Heart right ventricle (tissue), 16 donors: ENCODE results near the gene FHOD3. TPM values are rescaled to one million over a fixed set of nuclear protein-coding genes. Genes with fewer than 3 reads are reported as not detected.

Experiments
- ATAC-seq, 8 donors: fragments of 200-7000 bp; cut with Tn5 transposase; one replicate each; pipeline ENCODE4 v1.9.1; 2020; ENCODE audit warnings: mild to moderate bottlenecking in 8 of 8, moderate library complexity in 8 of 8, moderate number of reproducible peaks in 1 of 8
- DNase-seq, 2 donors: peaks; one replicate each; pipeline ENCODE4 v3.0.0-alpha.2; 2020
- H3K27ac ChIP-seq, 10 donors: fragments of 200-600 bp; sonication (generic) in 2 of 10; one replicate each; pipeline versions ENCODE4 v1.5.0 to v1.8.0; 2020 to 2022; ENCODE audit warnings: mild to moderate bottlenecking in 3 of 10
- H3K27me3 ChIP-seq, 7 donors: fragments of 200-600 bp; one replicate each; pipeline ENCODE4 v1.8.0; 2021 to 2022; ENCODE audit warnings: mild to moderate bottlenecking in 2 of 7
- H3K36me3 ChIP-seq, 9 donors: fragments of 200-600 bp; sonication (generic) in 1 of 9; one replicate each; pipeline versions ENCODE4 v1.5.0 to v1.8.0; 2020 to 2022; ENCODE audit warnings: mild to moderate bottlenecking in 2 of 9
- H3K4me1 ChIP-seq, 9 donors: fragments of 200-600 bp; sonication (generic) in 1 of 9; one replicate each; pipeline versions ENCODE4 v1.5.0 to v1.8.0; 2020 to 2022; ENCODE audit warnings: mild to moderate bottlenecking in 4 of 9
- H3K4me3 ChIP-seq, 10 donors: fragments of 200-600 bp; sonication (generic) in 2 of 10; one replicate each; pipeline versions ENCODE4 v1.5.0 to v1.8.0; 2020 to 2022; ENCODE audit warnings: mild to moderate bottlenecking in 7 of 10, moderate library complexity in 2 of 10
- H3K9me3 ChIP-seq, 11 donors: fragments of 200-600 bp in 10 of 11; sonication (generic) in 2 of 11; one replicate each; pipeline versions ENCODE4 v1.5.0 to v1.8.0; 2013 to 2022; ENCODE audit warnings: mild to moderate bottlenecking in 2 of 11, control low read depth in 1 of 11, moderate library complexity in 1 of 11
- WGBS, 2 donors: extraction: QIAGEN DNeasy Blood & Tissue Kit; methylation state at CpG; one replicate each; pipeline ENCODE4 v1.1.7; 2013; ENCODE audit warnings: inconsistent platforms in 1 of 2; 5-methylcytosine and 5-hydroxymethylcytosine counted together
- intact Hi-C, 10 donors: fragments of 100-400 bp; cut with DNase I; formaldehyde crosslinking; loops; one replicate each; pipeline versions ENCODE4 v1.11.1 to v1.14.2; 2022
- polyA plus RNA-seq, 2 donors: library from polyadenylated mRNA; stranded (reverse); fragments of 200-250 nt; gene quantifications; one replicate each; pipeline ENCODE4 v1.2.3, GENCODE V29; 2013
- total RNA-seq, 10 donors: library from RNA; stranded (reverse); fragmentation: NEBNext Ultra II Directional in 3 of 10; extraction: Animal tissue kit (Norgen Biotek cat#: 25700) in 3 of 10; gene quantifications; one replicate each; pipeline versions ENCODE4 v1.2.1 to v1.2.4, GENCODE V29; 2021 to 2023
- TF ChIP-seq, protein P1 (sequence below), 9 donors: fragments of 200-600 bp; sonication (generic) in 2 of 9; IDR thresholded peaks; one replicate each; pipeline versions ENCODE4 v1.5.0 to v1.8.0; 2021 to 2022; ENCODE audit warnings: antibody characterized with exemption in 9 of 9, mild to moderate bottlenecking in 5 of 9, moderate library complexity in 1 of 9
- donor health status: Arrhythmogenic right ventricular cardiomyopathy.
- donor health status: ischemic (EF 13 %, LVEDD 7.1; RV severe dilation, severe dysfunction).
- donor health status: healthy with polysubstance abuse.
- donor health status: DM: no; HTN: yes; CAD: no.
- donor health status: DM: no; HTN: no; CAD: no.
- donor health status: ischemic (EF 25% LVEDD 6.9; RV normal size, moderate dysfunction).
- donor health status: ischemic (EF 25% LVEDD 5.7; RV mildly dilated, moderate dysfunction).
- donor health status: healthy.
- donor health status: DM: yes; HTN: yes; CAD: no.
- donor health status: Ischemic cardiomyopathy.
- donor health status: ischemic (EF 35%, LVEDD 5.7; RV mildly dilated, moderate dysfunction).
- donor health status: nonischemic (EF 11% LVEDD 7.7; RV severe dilation, severe dysfunction).
- donor health status: DM: yes; HTN: yes; CAD: no.
- donor health status: PGD.
- donor health status: ischemic (EF 29% LVEDD 5.4; RV normal size, mild dysfunction).
- donor health status: nonischemic (EF 23%, LVEDD 6.1; RV moderate dilation, normal function).

Gene FHOD3
- total and polyA plus RNA-seq, 12 donors: 81.8 to 484 (median 356) TPM

DNA sequence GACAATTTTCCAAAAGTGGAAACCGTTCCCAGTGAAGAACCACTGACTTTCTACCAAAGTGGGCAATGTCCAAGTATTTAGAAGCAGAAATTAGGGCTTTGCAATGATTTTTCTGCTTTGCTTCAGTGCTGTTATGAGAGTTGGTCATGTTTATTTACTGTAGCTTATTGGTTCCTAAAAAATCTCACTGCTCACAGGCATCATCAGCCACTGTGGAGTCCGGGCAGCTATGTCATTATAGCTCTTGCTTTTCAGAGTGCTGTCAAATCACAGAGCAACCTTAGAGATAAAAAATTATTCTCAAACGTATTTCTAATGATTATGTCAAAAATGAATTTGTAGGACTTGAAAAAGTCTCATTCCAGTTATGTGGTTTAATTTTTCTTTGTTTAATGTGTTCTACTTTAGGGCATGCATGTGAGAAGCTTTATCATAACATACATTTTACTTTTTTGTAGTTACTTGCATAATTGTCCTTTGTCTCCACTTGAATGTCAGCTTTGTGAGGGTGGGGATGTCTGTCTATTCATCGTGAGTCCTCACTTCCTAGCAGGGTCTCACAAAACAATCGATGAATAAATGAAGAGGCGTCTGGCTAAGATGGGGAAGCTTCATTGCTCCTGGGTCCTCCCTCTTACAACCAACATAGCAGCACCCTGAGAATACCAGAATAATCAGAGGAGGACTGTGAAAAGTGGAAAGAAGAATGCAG, 413.7 kb downstream of the FHOD3 start:
- intact Hi-C loops: no loop called here
- DNase-seq: no peak
- Histone ChIP-seq H3K4me3 (no peak overlapping the region), H3K27me3 (no peaks in the 10 kb centered on the region), H3K36me3 (peaks cover 0 to 6% (median 0%) of the 10 kb centered on the region in 9 donors), H3K9me3 (no peaks in the 10 kb centered on the region), H3K4me1 (peaks cover 2 to 55% (median 18%) of the 10 kb centered on the region in 9 donors), H3K27ac (peak overlapping the region in 6 of 10 donors; percentile 55 to 78 (median 68))
- peak in 2 of 8 donors; percentile 5 to 55 for ATAC-seq
- TF ChIP-seq, protein P1, sequence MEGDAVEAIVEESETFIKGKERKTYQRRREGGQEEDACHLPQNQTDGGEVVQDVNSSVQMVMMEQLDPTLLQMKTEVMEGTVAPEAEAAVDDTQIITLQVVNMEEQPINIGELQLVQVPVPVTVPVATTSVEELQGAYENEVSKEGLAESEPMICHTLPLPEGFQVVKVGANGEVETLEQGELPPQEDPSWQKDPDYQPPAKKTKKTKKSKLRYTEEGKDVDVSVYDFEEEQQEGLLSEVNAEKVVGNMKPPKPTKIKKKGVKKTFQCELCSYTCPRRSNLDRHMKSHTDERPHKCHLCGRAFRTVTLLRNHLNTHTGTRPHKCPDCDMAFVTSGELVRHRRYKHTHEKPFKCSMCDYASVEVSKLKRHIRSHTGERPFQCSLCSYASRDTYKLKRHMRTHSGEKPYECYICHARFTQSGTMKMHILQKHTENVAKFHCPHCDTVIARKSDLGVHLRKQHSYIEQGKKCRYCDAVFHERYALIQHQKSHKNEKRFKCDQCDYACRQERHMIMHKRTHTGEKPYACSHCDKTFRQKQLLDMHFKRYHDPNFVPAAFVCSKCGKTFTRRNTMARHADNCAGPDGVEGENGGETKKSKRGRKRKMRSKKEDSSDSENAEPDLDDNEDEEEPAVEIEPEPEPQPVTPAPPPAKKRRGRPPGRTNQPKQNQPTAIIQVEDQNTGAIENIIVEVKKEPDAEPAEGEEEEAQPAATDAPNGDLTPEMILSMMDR (IDR thresholded peaks at IDR 0.05): no peak
- WGBS, 2 donors: 52 to 55% methylated on average over 6 of the region's 6 CpGs

DNA sequence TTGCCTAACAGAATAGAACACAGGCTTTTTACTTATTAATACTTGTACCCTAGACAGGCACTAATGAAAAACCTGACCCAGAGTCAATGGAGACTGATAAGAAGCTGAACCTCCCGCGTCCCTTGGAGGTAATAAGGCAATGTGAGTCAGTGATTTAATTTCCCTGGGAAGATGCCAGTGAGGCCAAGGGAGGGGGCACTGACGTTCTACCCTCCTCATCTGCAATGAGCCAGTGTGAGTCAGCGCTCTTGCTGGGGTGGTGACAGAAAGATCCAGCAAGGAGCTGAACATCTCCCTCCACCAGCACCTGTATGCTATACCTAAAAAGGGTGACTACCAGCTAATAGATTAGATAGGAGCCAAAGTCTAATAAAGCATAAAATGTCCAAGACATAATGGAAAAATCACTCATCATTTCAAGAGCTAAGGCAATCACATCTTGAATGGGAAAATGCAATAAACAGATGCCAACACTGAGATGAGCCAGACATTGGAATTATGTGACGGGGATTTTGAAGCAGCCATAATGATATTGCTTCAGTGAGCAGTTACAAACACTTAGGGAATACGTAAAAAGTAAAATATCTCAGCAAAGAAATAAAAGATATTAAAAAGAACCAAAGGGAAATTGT, 414.4 kb downstream of the FHOD3 start:
- H3K36me3 ChIP-seq: peaks cover 0 to 6% (median 0%) of the 10 kb centered on the region in 9 donors
- no peaks in the 10 kb centered on the region for H3K9me3 ChIP-seq
- TF ChIP-seq, protein P1 (IDR thresholded peaks at IDR 0.05): no peak
- intact Hi-C loops: no loop called here
- peaks cover 2 to 55% (median 18%) of the 10 kb centered on the region in 9 donors for H3K4me1 ChIP-seq
- WGBS, 2 donors: 33 to 43% methylated on average over 6 of the region's 6 CpGs
- H3K27me3 ChIP-seq: no peaks in the 10 kb centered on the region
- ATAC-seq: peak in 7 of 8 donors; percentile 75 to 95 (median 86)
- H3K4me3 ChIP-seq: no peak overlapping the region
- DNase-seq: peak; percentile 19 to 64
- H3K27ac ChIP-seq: peak overlapping the region in 7 of 10 donors; percentile 26 to 78 (median 68)

DNA sequence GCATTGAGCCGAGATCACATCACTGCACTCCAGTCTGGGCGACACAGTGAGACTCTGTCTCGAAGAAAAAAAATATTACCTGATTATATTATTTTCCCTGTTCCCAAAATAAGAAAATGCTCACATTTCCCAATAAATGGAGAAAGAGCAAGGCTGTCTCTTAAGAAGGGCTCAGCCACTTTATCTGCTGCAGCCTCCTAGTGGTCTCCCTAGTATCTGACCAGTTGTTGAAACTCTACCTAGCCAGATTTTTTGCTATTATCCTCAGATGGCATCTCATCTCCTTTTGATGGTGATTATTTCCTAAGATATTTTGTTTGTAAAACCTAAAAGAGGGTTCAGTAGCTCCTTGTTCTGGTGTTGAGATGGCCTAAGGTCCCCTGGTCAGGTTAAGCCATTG, 417.0 kb downstream of the FHOD3 start:
- WGBS, 2 donors: 90 to 94% methylated on average over 3 of the region's 3 CpGs
- Histone ChIP-seq H3K4me1 (peaks cover 0 to 48% (median 18%) of the 10 kb centered on the region in 9 donors), H3K27me3 (no peaks in the 10 kb centered on the region), H3K9me3 (no peaks in the 10 kb centered on the region), H3K36me3 (peaks cover 0 to under 1% (median 0%) of the 10 kb centered on the region in 9 donors), H3K4me3 (no peak overlapping the region), H3K27ac (no peak overlapping the region)
- intact Hi-C loops: no loop called here
- TF ChIP-seq, protein P1 (IDR thresholded peaks at IDR 0.05): no peak
- ATAC-seq: no peak
- no peak for DNase-seq

DNA sequence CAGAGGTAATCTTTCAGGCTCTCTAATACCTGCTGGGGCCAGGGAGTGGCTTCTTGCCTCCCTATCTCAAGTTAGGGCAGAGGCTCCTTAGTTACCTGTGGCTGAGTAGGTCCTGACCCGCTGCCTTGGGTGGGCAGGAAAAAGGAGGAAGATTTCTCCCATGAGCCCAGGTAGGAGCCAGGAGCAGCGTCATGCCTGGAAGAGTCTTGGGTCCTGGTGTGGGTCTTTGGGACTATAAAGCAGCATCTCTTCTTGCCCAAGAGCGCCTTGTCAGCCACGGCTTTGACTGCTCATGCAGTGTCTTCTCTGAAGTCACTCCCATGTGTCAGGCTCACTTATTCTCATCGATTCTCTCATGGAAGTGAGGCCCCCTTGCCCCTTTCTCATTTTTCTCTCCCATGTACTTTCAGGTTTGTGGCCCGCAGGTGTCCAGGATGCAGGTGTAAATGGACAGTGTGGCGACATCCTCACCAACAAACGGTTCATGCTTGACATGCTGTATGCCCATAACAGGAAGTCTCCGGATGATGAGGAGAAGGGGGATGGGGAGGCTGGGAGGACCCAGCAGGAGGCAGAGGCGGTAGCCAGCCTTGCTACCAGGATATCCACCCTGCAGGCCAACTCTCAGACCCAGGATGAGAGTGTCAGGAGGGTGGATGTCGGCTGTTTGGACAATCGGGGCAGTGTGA, 420.1 kb downstream of the FHOD3 start:
- H3K27me3 ChIP-seq: no peaks in the 10 kb centered on the region
- TF ChIP-seq, protein P1 (IDR thresholded peaks at IDR 0.05): no peak
- peak in 1 of 8 donors; percentile 6 for ATAC-seq
- no peaks in the 10 kb centered on the region for H3K9me3 ChIP-seq
- H3K4me1 ChIP-seq: peaks cover 0 to 38% (median 12%) of the 10 kb centered on the region in 9 donors
- WGBS, 2 donors: 84 to 88% methylated on average over 12 of the region's 12 CpGs
- DNase-seq: no peak
- intact Hi-C loops: no loop called here
- H3K27ac ChIP-seq: no peak overlapping the region
- no peaks in the 10 kb centered on the region for H3K36me3 ChIP-seq
- H3K4me3 ChIP-seq: no peak overlapping the region
